Keratinocyte (primary cell): ENCODE measurements around the gene MSI2.

Experiments
- EZH2 ChIP-seq: IDR thresholded peaks from one replicate; pipeline ENCODE4 v1.6.1; 2012; ENCODE audit warnings: inconsistent platforms, mild to moderate bottlenecking, low read length, moderate library complexity
- TF ChIP-seq, protein P1 (sequence below), 3 experiments: IDR thresholded peaks in 1 of 3; conservative IDR thresholded peaks in 1 of 3; optimal IDR thresholded peaks in 1 of 3; 2 replicates in 2 of 3; 3 replicates in 1 of 3; pipeline versions ENCODE3 to v1.5.1; 2011; ENCODE audit warnings: low read length in 3 of 3, mild to moderate bottlenecking in 3 of 3, moderate library complexity in 2 of 3, control low read depth in 1 of 3, inconsistent platforms in 1 of 3; ENCODE audit not compliant: insufficient read depth in 2 of 3; ENCODE audit errors: extremely low read depth in 1 of 3

DNA sequence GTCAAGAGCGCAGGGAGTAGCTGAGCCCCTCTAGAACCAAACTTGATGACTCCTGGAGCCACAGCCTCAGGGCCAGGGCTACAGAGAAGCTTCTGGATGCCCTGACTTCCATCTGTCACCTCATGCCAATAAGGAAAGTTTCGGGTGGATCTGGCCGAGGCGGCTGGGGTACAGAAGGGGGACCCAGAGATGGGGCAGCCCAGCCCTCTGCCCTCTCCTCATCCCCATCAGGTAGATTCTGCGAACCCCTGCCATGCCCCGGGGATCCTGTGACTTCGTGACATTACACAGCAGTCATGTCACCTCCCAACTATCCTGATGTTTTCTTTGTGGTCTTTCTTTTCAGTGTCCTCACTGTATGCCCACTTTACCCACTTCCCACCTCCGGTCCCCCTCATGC, 374.4 kb downstream of the MSI2 start:
- TF ChIP-seq, protein P1, sequence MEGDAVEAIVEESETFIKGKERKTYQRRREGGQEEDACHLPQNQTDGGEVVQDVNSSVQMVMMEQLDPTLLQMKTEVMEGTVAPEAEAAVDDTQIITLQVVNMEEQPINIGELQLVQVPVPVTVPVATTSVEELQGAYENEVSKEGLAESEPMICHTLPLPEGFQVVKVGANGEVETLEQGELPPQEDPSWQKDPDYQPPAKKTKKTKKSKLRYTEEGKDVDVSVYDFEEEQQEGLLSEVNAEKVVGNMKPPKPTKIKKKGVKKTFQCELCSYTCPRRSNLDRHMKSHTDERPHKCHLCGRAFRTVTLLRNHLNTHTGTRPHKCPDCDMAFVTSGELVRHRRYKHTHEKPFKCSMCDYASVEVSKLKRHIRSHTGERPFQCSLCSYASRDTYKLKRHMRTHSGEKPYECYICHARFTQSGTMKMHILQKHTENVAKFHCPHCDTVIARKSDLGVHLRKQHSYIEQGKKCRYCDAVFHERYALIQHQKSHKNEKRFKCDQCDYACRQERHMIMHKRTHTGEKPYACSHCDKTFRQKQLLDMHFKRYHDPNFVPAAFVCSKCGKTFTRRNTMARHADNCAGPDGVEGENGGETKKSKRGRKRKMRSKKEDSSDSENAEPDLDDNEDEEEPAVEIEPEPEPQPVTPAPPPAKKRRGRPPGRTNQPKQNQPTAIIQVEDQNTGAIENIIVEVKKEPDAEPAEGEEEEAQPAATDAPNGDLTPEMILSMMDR (optimal IDR thresholded peaks at IDR 0.05 in 1 of 3, IDR thresholded peaks at IDR 0.05 in 1 of 3, conservative IDR thresholded peaks at IDR 0.05 in 1 of 3; ENCODE audit: extremely low read depth in 1 of 3, insufficient read depth in 2 of 3, low read length in 3 of 3), result no peak
- TF ChIP-seq EZH2, result no peak
